Chondrocyte (in vitro differentiated cells): ENCODE results near the gene PPP6C. TPM values are rescaled to one million over a fixed set of nuclear protein-coding genes. Genes with fewer than 3 reads are reported as not detected.
"Not testable (repeated sequence)": the region's sequence is repeated elsewhere in the genome, so short reads cannot be mapped to it uniquely, and the experiment has no call there.

ENCODE experiments used
- DNase-seq: peaks from one replicate; pipeline ENCODE4 v3.0.0; 2021; ENCODE audit warnings: mixed read lengths, low spot score
- H3K27ac Mint-ChIP-seq: one replicate; pipeline ENCODE4 v1.8.0; 2021; ENCODE audit warnings: mild to moderate bottlenecking, moderate library complexity, mixed read lengths; ENCODE audit not compliant: unreplicated experiment
- H3K27me3 Mint-ChIP-seq: 2 replicates; pipeline ENCODE4 v1.8.0; 2021; ENCODE audit warnings: low read depth, mixed read lengths
- H3K36me3 Mint-ChIP-seq: 2 replicates; pipeline ENCODE4 v1.8.0; 2021; ENCODE audit warnings: low read depth, mixed read lengths
- H3K4me1 Mint-ChIP-seq: 2 replicates; pipeline ENCODE4 v1.8.0; 2021; ENCODE audit warnings: low read depth, mild to moderate bottlenecking, mixed read lengths
- H3K4me3 Mint-ChIP-seq: one replicate; pipeline ENCODE4 v1.8.0; 2021; ENCODE audit warnings: mild to moderate bottlenecking, moderate library complexity, mixed read lengths; ENCODE audit not compliant: unreplicated experiment
- H3K9me3 Mint-ChIP-seq: 2 replicates; pipeline ENCODE4 v1.8.0; 2021; ENCODE audit warnings: low read depth, mixed read lengths
- CTCF ChIP-seq: fragments of 200-600 bp; sonication (generic); IDR thresholded peaks from 2 replicates; pipeline ENCODE4 v1.5.0; 2021; ENCODE audit warnings: antibody characterized with exemption, mild to moderate bottlenecking, moderate library complexity
- total RNA-seq: library from RNA; stranded (reverse); gene quantifications from 3 replicates; pipeline ENCODE4 v1.2.1, GENCODE V29; 2021

Gene PPP6C
- total RNA-seq, 1 donor from 2014 or later = 39.8 TPM

GRCh38 chr9:125121146-125121545 lies 68.5 kb downstream of the PPP6C start:
- Mint-ChIP-seq H3K4me1 (peaks cover 12% of the 10 kb centered on the region), H3K9me3 (no peaks in the 10 kb centered on the region), H3K4me3 (no peak overlapping the region), H3K27ac (no peak overlapping the region), H3K27me3 (no peaks in the 10 kb centered on the region), H3K36me3 (no peaks in the 10 kb centered on the region)
- no peak for TF ChIP-seq CTCF
- no peak for DNase-seq

- Mint-ChIP-seq H3K4me3 (no peak overlapping the region), H3K27ac (no peak overlapping the region)
- DNase-seq = no peak
Measured at GRCh38 chr9:125119643-125120286, 69.8 kb downstream of the PPP6C start.

GRCh38 chr9:125118696-125119095 lies 70.9 kb downstream of the PPP6C start:
- H3K4me3 Mint-ChIP-seq, H3K36me3 Mint-ChIP-seq, H3K27me3 Mint-ChIP-seq, H3K27ac Mint-ChIP-seq, DNase-seq, H3K9me3 Mint-ChIP-seq, H3K4me1 Mint-ChIP-seq: not testable (repeated sequence)

More at GRCh38 chr9:125119643-125120286, 69.8 kb downstream of the PPP6C start:
- peaks cover 7% of the 10 kb centered on the region for H3K4me1 Mint-ChIP-seq
- no peaks in the 10 kb centered on the region for H3K27me3 Mint-ChIP-seq
- peaks cover 1% of the 10 kb centered on the region for H3K36me3 Mint-ChIP-seq
- no peak for TF ChIP-seq CTCF
- H3K9me3 Mint-ChIP-seq = no peaks in the 10 kb centered on the region

GRCh38 chr9:125114503-125114902 lies 75.1 kb downstream of the PPP6C start:
- not testable (repeated sequence) for H3K4me3 Mint-ChIP-seq, H3K27ac Mint-ChIP-seq, H3K36me3 Mint-ChIP-seq, H3K4me1 Mint-ChIP-seq, H3K27me3 Mint-ChIP-seq, DNase-seq
- peaks cover 13% of the 10 kb centered on the region for H3K9me3 Mint-ChIP-seq

- no peak overlapping the region for H3K27ac Mint-ChIP-seq
- H3K27me3 Mint-ChIP-seq = no peaks in the 10 kb centered on the region
- peaks cover 9% of the 10 kb centered on the region for H3K4me1 Mint-ChIP-seq
- DNase-seq = no peak
- H3K9me3 Mint-ChIP-seq = peaks cover 13% of the 10 kb centered on the region
- TF ChIP-seq CTCF = no peak
- H3K36me3 Mint-ChIP-seq = peaks cover 1% of the 10 kb centered on the region
- H3K4me3 Mint-ChIP-seq = no peak overlapping the region
Measured at GRCh38 chr9:125110464-125110863, 79.1 kb downstream of the PPP6C start.

GRCh38 chr9:125108541-125108940 lies 81.1 kb downstream of the PPP6C start:
- H3K4me3 Mint-ChIP-seq, H3K27me3 Mint-ChIP-seq, H3K36me3 Mint-ChIP-seq, H3K27ac Mint-ChIP-seq, DNase-seq: not testable (repeated sequence)
- Mint-ChIP-seq H3K4me1 (peaks cover 19% of the 10 kb centered on the region), H3K9me3 (peaks cover 13% of the 10 kb centered on the region)

GRCh38 chr9:125106285-125106893 lies 83.2 kb downstream of the PPP6C start:
- DNase-seq = no peak
- Mint-ChIP-seq H3K9me3 (peaks cover under 1% of the 10 kb centered on the region), H3K27me3 (no peaks in the 10 kb centered on the region), H3K4me3 (no peak overlapping the region), H3K27ac (peak overlapping the region; percentile 81), H3K4me1 (peaks cover 23% of the 10 kb centered on the region), H3K36me3 (no peaks in the 10 kb centered on the region)
- no peak for TF ChIP-seq CTCF
